Fibroblast of gingiva (primary cell): ENCODE results near the gene RPL26.
"Not testable (repeated sequence)": the region's sequence is repeated elsewhere in the genome, so short reads cannot be mapped to it uniquely, and the experiment has no call there.

Experiments used
- DNase-seq: peaks from one replicate; pipeline ENCODE4 v3.0.0-alpha.2; 2011; ENCODE audit warnings: low read depth

The RPL26 gene

DNA sequence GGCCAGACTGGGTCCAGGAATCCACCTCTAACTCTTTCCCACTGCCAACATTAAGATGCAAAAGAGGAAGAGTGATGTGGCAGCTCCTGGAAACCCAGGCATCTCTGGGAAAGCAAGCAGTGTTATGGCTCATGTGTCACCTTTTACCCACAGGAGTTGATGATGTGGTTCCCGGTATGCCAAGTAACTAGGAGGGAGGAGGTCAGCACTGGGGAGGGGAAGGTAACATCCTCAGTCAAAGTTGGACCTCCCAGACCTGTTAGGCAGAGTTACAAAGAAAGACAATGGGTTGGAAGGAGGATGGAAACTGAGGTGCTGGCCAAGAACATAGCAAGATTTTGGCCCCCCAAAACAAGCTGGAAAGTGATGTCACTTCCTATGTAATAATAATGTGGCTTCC lies 17.9 kb downstream of the RPL26 start:
- peak; percentile 48 for DNase-seq

DNA sequence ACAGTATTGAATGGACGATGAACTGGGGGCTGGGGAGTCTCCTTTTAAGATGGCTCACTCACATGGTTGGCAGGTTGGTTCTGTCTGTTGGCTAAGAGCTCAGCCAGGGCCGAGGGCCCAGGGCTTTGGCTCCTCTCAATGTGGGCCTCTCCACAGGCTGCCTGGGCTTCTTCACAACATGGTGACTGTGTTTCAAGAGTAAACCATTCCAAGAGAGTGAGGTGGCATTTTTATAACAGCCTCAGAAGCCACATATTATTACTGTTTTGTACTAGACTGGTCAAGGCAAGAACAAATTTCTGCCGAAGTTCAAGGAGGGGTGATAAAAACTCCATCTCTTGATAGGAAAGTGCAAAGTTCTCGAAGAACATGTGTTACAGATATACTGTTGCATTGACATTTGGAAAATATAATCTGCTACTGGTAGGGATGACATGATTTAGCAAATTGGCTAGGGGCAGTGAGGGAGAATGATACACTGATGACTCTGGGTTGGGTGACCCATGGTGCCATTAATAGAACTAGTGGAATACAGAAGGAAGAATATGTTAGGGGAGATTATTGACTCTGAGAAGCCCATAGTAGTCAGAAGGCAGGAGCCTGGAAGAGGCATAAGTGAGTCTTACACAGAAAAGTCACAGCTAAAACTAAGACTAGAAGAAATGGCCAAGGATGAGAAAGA lies 20.2 kb downstream of the RPL26 start:
- DNase-seq, result peak; percentile 30

DNA sequence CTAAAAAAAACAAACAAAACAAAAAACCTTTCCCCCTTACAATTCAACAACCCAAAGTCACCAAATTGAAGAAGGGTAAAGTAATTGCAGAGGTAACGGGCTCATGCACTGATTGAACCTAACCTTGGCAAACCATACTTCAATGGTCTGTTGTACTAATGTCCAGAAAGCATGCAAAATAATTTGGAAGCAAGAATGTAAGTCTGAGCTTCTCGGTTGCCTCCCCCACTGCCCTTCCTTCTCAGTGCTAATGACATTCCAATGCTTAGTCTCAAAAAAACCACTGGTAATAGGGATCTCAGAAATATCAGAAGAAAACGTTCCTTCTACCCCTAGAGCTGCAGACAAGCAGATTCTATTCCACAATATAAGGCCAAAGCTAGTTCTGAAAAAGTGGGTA lies 22.2 kb downstream of the RPL26 start:
- DNase-seq, result no peak

DNA sequence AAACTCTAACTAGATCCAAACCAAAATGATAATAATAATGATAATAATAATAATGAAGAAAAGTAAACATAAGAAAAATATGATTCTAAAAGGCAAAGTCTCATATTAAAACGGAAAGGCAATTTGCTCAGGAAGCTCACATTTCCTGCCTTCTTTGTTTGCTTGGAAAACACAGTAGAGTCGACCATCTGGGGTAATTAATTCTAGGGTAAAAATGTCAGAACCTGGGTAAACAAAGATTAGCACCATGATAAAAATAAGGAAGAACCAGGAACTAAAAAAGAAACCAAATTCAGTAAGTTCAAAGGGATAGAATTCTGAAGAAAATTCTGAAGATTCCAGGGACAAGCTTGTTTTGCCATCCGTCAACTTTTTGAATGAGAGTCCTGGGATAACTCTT lies 22.7 kb downstream of the RPL26 start:
- DNase-seq, result no peak

DNA sequence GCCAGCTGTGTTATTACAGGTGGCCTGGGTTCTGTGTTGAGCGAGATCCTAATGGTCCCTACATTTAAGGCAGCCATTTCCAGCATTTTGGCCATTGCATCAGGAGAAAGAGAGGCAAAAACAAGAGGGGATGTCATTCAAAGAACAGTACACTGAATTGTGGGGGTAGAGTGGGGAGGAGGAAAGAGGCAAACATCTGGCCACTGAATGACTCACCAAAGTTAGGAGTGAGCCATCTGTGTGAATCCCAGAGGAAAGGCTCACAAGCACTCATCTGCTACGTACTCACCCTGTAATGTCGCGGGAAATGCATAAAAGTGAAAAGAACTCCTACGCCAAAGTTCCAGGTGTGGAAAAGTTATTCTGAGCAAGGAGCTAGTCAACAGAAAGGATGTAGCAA lies 23.2 kb downstream of the RPL26 start:
- peak; percentile 72 for DNase-seq

DNA sequence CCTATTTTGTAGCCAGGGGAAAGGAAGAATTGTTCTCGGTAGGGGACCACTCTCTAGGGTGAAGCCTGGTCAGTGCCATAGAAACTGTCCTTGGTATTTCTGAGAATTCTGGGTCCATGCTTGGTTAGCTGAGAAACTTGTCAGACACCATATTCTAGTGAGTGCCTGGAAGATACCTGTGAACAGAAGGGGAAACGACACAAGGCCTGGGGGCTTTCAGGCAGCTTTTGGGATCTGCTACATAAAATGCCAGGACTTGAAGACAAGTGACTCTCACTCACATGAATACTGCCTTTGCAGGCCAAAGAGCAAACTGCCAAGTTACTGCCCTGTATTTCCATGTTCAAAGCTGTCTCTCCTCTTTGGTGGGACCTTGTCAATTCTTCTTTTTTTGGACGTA lies 25.1 kb downstream of the RPL26 start:
- no peak for DNase-seq

DNA sequence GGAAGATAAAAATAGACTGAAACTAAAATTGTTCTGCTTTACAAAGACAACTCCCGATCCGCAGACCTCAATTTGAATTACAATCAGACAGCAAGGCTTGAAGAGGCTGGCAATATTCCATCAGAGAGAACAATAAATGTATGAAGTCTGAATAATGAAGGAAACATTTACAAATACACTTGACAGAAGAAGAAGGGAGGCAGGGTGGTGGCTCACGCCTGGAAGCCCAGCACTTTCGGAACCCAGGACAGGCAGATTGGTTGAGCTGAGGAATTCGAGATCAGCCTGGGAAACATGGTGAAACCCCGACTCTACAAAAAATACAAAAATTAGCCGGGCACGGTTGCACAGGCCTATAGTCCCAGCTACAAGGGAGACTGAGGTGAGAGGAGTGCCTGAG lies 28.8 kb downstream of the RPL26 start:
- DNase-seq, result no peak

DNA sequence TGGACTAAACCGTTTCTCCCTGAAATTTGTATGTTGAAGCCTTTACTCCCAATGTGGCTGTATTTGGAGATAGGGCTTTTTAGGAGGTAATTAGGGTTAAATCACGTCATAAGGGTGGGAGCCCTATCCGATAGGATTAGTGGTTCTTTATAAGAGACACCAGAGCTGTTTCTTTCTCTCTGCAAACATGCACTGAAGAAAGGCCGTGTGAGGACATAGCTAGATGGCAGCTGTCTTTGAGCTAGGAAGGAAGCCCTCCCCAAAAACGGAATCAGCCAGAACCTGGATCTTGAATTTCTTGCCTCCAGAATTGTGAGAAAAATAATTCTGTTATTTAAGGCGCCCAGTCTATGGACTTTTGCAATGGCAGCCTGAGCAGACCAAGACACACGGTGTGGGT lies 29.3 kb downstream of the RPL26 start:
- no peak for DNase-seq

DNA sequence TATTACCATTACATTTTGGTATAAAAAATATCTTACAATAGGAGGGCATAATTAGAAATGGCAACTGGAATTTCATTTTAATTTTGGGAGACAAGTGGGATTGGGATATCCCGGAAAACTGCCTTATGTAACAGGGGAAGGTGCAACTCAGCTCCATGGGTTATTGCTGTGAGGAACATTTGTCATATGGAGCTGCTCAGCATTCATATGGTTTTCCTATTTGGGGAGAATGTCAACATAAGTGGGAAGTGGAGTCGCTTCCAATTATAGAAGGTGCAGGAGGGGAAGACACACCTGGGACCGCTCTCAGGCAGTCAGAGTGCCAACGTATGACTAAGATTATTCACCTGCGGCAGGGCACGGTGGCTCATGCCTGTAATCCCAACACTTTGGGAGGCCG lies 32.7 kb downstream of the RPL26 start:
- DNase-seq, result no peak

DNA sequence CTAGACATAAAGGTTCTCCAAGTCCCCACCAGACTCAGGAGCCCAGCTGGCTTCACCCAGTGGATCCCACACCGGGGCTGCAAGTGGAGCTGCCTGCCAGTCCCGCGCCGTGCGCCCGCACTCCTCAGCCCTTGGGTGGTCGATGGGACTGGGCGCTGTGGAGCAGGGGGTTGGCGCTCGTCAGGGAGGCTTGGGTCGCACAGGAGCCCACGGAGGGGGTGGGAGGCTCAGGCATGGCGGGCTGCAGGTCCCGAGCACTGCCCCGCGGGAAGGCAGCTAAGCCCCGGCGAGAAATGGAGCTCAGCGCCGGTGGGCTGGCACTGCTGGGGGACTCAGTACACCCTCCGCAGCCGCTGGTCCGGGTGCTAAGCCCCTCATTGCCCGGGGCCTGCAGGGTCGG lies 36.0 kb downstream of the RPL26 start:
- not testable (repeated sequence) for DNase-seq

DNA sequence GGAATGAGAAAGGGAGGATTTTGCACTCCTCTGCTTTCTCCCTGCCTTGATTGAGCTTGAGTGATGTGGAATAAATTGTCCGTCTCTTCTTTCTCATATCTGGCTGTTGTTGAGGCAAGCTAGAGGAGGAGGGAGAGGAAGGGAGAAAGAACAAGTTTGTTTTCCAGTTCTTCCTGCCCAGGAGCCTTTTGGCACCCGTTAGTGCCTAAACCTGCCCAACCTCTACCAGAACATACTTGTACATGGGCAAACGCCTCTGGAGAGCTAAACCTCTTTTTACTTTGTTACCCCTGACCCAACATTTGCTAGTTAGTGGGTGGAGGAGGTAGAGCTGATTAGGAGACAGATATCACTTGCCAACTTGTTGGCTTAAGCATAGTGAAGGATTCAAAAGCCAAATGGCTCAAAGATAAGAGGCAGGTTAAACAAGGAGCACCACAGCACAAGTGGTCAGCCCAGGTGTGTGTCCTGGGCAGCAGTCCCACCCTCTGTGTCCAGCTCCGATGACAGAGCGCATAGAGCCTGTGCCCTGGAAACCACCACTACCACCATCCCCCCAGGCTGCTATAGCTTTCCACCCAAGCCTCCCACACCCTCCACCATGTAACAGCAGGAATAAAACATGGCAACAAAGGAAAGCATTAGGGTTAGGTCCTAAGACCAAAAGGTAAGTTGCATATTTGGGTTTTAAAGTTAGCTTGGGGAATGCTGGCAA lies 36.9 kb downstream of the RPL26 start:
- DNase-seq, result no peak

DNA sequence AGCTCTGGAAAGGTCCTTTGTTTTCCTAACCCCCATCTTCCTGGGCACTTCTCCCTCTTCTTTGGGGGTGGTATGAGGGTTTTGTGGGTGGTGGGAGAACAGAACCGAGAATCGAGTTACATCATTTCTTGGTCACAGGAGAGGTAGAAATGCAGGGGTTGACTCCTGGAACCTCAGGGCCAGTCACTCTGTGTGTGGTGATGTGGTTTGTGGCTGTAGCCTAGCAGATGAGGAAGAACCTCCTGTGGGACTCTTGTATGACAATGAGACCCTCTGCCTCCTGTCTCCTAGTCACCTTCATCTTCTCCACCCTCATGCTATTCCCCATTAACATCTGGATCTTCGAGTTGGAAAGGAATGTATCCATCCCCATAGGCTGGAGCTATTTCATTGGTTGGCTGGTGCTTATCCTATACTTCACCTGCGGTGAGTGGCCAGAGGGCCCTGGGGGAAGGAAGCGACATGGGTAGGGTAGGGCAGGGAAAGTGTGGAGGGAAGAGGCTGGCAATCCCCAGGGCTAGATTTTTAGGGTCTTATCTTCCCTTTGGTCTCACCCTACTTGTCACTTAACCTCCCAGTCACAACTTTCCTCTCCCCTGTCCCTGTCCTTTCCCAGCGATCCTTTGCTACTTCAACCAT lies 37.8 kb downstream of the RPL26 start:
- DNase-seq, result no peak

DNA sequence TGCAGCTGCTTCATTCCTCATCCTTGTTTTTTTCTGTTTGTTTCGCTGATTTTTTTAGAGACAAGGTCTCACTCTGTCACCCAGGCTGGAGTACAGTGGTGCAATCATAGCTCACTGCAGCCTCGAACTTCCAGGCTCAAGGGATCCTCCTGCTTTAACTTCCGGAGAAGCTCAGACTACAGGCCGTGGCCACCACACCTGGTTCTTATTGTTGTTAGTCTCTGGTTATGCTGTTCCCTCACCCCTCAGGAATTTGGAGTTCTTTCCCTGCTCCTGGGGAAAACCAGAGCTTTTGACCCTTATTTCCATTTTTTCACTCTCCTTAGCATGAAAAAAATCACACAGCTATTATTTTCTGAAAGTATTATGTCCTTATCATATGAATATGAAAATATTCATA lies 41.5 kb downstream of the RPL26 start:
- no peak for DNase-seq

DNA sequence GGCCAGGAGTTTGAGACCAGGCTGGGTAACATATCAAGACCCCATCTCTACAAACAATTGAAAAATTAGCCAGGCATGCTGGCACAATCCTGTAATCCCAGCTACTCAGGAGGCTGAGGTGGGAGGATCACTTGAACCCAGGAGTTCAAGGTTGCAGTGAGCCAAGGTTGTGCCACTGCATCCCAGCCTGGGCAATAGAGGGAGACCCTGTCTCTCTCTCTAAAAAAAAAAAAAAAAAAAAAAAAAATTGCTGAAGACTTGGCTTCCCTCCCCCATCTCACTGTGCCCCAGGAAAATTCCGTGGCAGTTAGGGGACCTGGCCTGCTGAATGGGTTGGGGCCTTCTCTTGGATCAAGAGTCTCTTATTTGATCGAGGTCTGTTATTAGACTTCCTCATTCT lies 43.5 kb downstream of the RPL26 start, which contains the start of gene ODF4:
Gene ODF4 (plus strand): TSS at position 301 of the 400 bp plus-strand sequence. CDS start 212 bp downstream, outside the sequence.
- no peak for DNase-seq

DNA sequence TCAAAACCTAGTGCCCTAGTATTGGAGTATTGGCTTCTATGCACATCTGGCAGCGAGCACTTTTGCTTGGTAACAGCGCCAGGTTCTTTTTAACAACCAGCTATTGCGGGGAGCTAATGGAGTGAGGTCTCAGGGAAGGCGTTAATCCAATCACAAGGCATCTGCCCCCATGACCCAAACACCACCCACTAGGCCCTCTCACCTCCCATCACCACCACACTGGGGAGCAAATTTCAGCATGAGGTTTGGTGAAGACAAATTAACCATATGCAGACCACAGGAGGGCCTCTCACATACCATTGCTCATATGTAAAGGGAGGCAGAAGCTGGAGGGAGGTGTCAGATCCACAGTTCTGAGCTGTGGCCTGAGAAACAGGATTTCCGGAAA lies 44.2 kb downstream of the RPL26 start:
- no peak for DNase-seq

DNA sequence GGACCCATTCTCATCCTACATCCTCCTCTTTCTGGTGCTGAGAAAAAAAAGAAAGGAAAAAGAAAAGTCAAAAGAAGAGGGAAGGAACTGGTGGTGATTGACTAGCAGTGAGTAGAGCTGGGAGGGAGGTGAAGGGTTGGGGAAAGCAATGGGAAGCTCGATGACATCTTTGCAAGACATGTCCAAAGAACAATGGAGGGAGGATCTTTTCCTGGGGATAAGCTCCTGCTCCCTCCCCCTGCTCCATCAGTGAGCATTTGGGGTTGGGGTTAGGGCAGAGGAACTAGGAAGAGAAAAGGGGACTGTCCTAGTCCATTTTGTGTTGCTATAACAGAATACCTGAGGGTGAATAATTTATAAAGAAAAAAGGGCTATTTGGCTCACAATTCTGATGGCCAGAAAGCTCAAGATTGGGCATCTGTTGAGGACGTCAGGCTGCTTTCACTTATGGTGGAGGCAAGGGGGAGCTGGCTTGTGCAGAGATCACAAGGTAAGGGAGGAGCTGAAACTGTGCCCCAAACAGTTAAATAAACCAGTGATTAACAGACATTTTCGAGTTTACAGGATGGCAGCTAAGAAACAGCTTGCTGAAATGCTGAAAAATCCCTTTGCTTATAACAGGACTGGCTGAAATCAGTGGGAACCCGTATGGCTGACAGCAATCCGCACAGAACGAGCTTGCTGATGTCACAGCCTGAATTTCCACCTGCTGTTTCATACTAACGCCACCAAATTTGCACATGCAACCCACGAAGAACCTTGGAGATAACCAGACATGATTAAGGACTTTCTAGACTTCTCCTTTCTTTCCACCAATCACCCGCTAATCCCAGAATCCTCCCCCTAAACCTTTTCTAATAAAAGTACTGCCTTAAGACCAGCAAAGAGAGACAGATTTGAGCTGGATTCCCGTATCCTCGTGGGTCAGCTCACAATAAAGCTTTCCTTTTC lies 44.9 kb downstream of the RPL26 start:
- no peak for DNase-seq

DNA sequence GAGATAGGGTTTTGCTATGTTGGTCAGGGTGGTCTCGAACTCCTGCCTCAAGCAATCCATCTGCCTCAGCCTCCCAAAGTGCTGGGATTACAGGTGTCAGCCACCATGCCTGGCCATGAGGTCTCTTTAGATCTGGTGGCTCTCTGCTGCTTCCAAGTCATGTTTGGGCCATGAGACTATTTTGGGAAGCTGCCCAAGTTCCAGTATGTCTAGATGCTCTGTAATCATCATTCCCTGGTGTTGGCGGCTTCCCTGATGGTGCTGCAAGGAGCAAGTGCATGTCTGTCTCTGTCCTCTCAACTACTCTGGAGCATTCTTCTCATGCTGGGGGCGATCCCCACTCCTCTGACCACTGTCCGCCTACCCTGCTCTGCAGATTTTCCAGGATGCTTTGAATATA lies 49.7 kb downstream of the RPL26 start:
- no peak for DNase-seq

DNA sequence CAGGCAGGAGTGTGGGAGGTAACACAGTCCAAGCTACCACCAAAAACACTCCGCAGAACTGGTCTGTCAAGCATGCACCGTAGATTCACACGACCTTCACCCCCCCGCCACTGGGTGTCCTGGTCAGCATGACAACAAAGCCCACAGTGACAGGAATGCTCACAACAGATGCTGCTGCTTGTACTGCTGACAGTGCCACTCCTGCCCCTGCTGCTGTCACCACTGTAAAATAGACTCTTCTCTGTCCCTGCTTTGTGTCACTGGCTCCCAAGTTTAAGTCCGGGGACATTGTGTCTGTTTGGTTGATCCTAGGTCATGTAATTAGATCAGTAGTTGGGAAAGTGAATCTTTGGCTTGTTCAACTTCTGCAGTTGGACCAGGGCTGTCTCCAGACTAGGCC lies 50.3 kb downstream of the RPL26 start:
- DNase-seq, result no peak

DNA sequence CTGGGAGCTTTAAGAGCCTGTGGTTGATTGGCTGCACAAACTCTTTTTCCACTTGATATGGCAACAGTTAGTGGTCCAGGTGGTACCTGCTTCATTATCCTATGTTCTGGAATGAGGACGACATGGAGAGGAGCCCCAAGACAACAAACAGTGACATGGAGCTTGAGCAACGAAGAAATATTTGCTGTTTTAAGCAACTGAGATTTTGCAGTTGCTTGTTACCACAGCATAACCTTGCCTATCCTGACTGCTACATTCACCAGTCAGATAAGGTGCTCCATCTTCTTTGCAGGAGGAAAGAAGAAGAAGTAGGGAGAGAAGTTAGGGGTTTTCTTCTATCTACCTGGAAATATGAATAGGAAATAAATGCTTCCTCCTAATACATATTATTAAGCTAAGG lies 50.9 kb downstream of the RPL26 start:
- no peak for DNase-seq
